H1 (cell line): ENCODE results near the gene BTBD8.

Source experiments
- CBX8 ChIP-seq: fragments of 300-800, 300-1000 bp; sonication (generic); IDR thresholded peaks from 2 replicates; pipeline ENCODE4 v1.7.1; 2016; ENCODE audit warnings: low read depth, low read length, borderline replicate concordance
- CTCF ChIP-seq, 3 experiments: IDR thresholded peaks; 1 replicate in 2 of 3; 2 replicates in 1 of 3; pipeline versions ENCODE4 v1.5.1 to v1.6.1; 2011; ENCODE audit warnings: low read length in 3 of 3, mild to moderate bottlenecking in 3 of 3, inconsistent platforms in 2 of 3, low read depth in 1 of 3, moderate library complexity in 1 of 3; ENCODE audit not compliant: insufficient read depth in 1 of 3; ENCODE audit errors: control extremely low read depth in 1 of 3
- GABPA ChIP-seq: IDR thresholded peaks from 2 replicates; pipeline ENCODE4 v1.6.1; 2011; ENCODE audit warnings: mild to moderate bottlenecking, low read length, moderate library complexity, borderline replicate concordance; ENCODE audit not compliant: insufficient read depth
- GTF2F1 ChIP-seq: IDR thresholded peaks from 2 replicates; pipeline ENCODE4 v1.6.1; 2012; ENCODE audit warnings: low read depth, low read length, improper control_type of control experiment, borderline replicate concordance
- MAX ChIP-seq: IDR thresholded peaks from 2 replicates; pipeline ENCODE4 v1.6.1; 2012; ENCODE audit warnings: inconsistent platforms
- POLR2A ChIP-seq, 2 experiments: IDR thresholded peaks; 1 replicate in 1 of 2; 2 replicates in 1 of 2; pipeline ENCODE4 v1.6.1; 2011; ENCODE audit warnings: low read depth in 2 of 2, low read length in 2 of 2, mild to moderate bottlenecking in 2 of 2; ENCODE audit errors: control extremely low read depth in 1 of 2
- TCF12 ChIP-seq: IDR thresholded peaks from 2 replicates; pipeline ENCODE4 v1.6.1; 2011; ENCODE audit warnings: low read depth, mild to moderate bottlenecking, low read length
- USF2 ChIP-seq: IDR thresholded peaks from 2 replicates; pipeline ENCODE4 v1.6.1; 2011; ENCODE audit warnings: low read length, improper control_type of control experiment
- YY1 ChIP-seq: IDR thresholded peaks from 2 replicates; pipeline ENCODE4 v1.6.1; 2011; ENCODE audit warnings: low read depth, mild to moderate bottlenecking, low read length

DNA sequence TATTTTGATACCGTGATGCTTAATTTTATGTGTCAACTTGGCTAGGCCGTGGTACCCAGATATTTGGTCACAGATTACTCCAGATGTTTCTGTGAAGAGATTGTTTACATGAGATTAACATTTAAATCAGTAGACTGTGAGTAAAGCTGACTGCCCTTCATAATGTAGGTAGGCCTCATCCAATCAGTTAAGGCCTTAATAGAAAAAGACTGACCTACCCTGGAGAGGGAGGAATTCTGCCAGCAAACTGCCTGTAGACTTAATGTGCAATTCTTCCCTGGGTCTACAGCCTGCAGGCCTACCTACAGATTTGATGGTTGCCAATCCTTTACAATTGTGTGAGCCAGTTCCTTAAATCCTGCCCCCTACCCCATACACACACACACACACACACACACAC lies 9.3 kb upstream of the BTBD8 start:
- TF ChIP-seq CTCF (IDR thresholded peaks at IDR 0.05; ENCODE audit: control extremely low read depth in 1 of 3, insufficient read depth in 1 of 3, low read depth in 1 of 3, low read length in 3 of 3) (no peak), POLR2A (IDR thresholded peaks at IDR 0.05; ENCODE audit: control extremely low read depth in 1 of 2, low read depth in 2 of 2, low read length in 2 of 2) (no peak), TCF12 (no peak), GABPA (no peak), CBX8 (no peak), GTF2F1 (no peak), USF2 (no peak), YY1 (no peak), MAX (no peak)
